Tibial nerve (tissue), 4 donors: ENCODE measurements around the gene THAP11. TPM values are rescaled to one million over a fixed set of nuclear protein-coding genes. Genes with fewer than 3 reads are reported as not detected.
"Not testable (repeated sequence)": the region's sequence is repeated elsewhere in the genome, so short reads cannot be mapped to it uniquely, and the experiment has no call there.

Experiments used
- DNase-seq, 2 donors: peaks; one replicate each; pipeline ENCODE4 v3.0.0-alpha.2; 2019; ENCODE audit warnings: low spot score in 2 of 2
- H3K27ac ChIP-seq, 4 donors: fragments of 200-600 bp; sonication (generic) in 3 of 4; one replicate each; pipeline ENCODE4 v1.5.1; 2017 to 2019; ENCODE audit warnings: mild to moderate bottlenecking in 1 of 4
- H3K27me3 ChIP-seq, 2 donors: fragments of 200-600 bp; sonication (generic) in 1 of 2; one replicate each; pipeline versions ENCODE4 v1.5.1 to v1.6.0; 2017 to 2019
- H3K36me3 ChIP-seq, 3 donors: fragments of 200-600 bp; sonication (generic); one replicate each; pipeline ENCODE4 v1.5.1; 2018 to 2019
- H3K4me1 ChIP-seq, 4 donors: fragments of 200-600 bp; sonication (generic) in 3 of 4; one replicate each; pipeline ENCODE4 v1.5.1; 2017 to 2019
- H3K4me3 ChIP-seq, 4 donors: fragments of 200-600 bp; sonication (generic) in 3 of 4; one replicate each; pipeline ENCODE4 v1.5.1; 2017 to 2019; ENCODE audit warnings: mild to moderate bottlenecking in 1 of 4, moderate library complexity in 1 of 4
- H3K9me3 ChIP-seq, 4 donors: fragments of 200-600 bp; sonication (generic) in 3 of 4; one replicate each; pipeline ENCODE4 v1.5.1; 2017 to 2019
- CTCF ChIP-seq, 5 experiments: fragments of 200-600 bp in 3 of 5; fragments of 450-650 bp in 2 of 5; sonication (generic) in 3 of 5; IDR thresholded peaks; one replicate each; pipeline ENCODE4 v1.5.1; 2016 to 2019; ENCODE audit warnings: antibody characterized with exemption in 5 of 5, mild to moderate bottlenecking in 3 of 5, moderate library complexity in 2 of 5
- EP300 ChIP-seq, 2 donors: sonication (generic); formaldehyde crosslinking; IDR thresholded peaks; one replicate each; pipeline ENCODE4 v1.6.1; 2017; ENCODE audit warnings: antibody characterized with exemption in 2 of 2, mild to moderate bottlenecking in 1 of 2
- POLR2A ChIP-seq, 2 donors: fragments of 450-650 bp; IDR thresholded peaks; one replicate each; pipeline ENCODE4 v1.6.1; 2017; ENCODE audit warnings: antibody characterized with exemption in 2 of 2, mild to moderate bottlenecking in 2 of 2, moderate library complexity in 2 of 2
- WGBS, 2 donors: methylation state at CpG; one replicate each; pipeline ENCODE4 v1.1.5; 2018; 5-methylcytosine and 5-hydroxymethylcytosine counted together
- total RNA-seq, 4 donors: library from RNA; depleted of rRNA; stranded (reverse); fragments of >200 nt; gene quantifications; one replicate each; pipeline ENCODE4 v1.1.0, GENCODE V29; 2016

The THAP11 gene
- total RNA-seq, 4 donors from 2014 or later = 47.1 to 74.3 (median 60.9) TPM

- Histone ChIP-seq H3K9me3 (no peaks in the 10 kb centered on the region), H3K27me3 (no peaks in the 10 kb centered on the region), H3K4me1 (no peaks in the 10 kb centered on the region), H3K27ac (no peak overlapping the region), H3K4me3 (no peak overlapping the region), H3K36me3 (peaks cover 0 to 62% (median 4%) of the 10 kb centered on the region in 3 donors)
- DNase-seq = no peak
- WGBS, 2 donors = 85 to 89% methylated on average over 12 to 13 of the region's 14 CpGs
- no peak for TF ChIP-seq CTCF (IDR thresholded peaks at IDR 0.05)
- no peak for TF ChIP-seq EP300 (IDR thresholded peaks at IDR 0.05)
- TF ChIP-seq POLR2A (IDR thresholded peaks at IDR 0.05) = no peak
Observed at GRCh38 chr16:67825906-67826305, 16.2 kb upstream of the THAP11 start.

GRCh38 chr16:67828651-67829050 lies 13.5 kb upstream of the THAP11 start:
- 89 to 93% methylated on average over 4 of the region's 4 CpGs for WGBS, 2 donors
- no peaks in the 10 kb centered on the region for H3K9me3 ChIP-seq
- peaks cover 0 to 19% (median 5%) of the 10 kb centered on the region in 4 donors for H3K4me1 ChIP-seq
- no peak for DNase-seq
- TF ChIP-seq CTCF (IDR thresholded peaks at IDR 0.05) (no peak), EP300 (IDR thresholded peaks at IDR 0.05) (no peak), POLR2A (IDR thresholded peaks at IDR 0.05) (no peak)
- H3K4me3 ChIP-seq = no peak overlapping the region
- H3K36me3 ChIP-seq = peaks cover 0 to 78% (median 4%) of the 10 kb centered on the region in 3 donors
- H3K27me3 ChIP-seq = no peaks in the 10 kb centered on the region
- no peak overlapping the region for H3K27ac ChIP-seq

GRCh38 chr16:67833030-67833414 lies 9.1 kb upstream of the THAP11 start:
- Histone ChIP-seq H3K27me3 (no peaks in the 10 kb centered on the region), H3K27ac (peak overlapping the region in 3 of 4 donors; percentile 79 to 86 (median 80)), H3K36me3 (peaks cover 0 to 45% (median 4%) of the 10 kb centered on the region in 3 donors), H3K4me1 (peaks cover 0 to 25% (median 9%) of the 10 kb centered on the region in 4 donors), H3K9me3 (no peaks in the 10 kb centered on the region), H3K4me3 (peak overlapping the region; percentile 69 to 88 (median 82))
- no peak for DNase-seq
- WGBS, 2 donors = 0 to 7% methylated on average over 3 of the region's 3 CpGs
- TF ChIP-seq EP300 (IDR thresholded peaks at IDR 0.05) = no peak
- TF ChIP-seq POLR2A (IDR thresholded peaks at IDR 0.05) = no peak
- TF ChIP-seq CTCF (IDR thresholded peaks at IDR 0.05) = no peak

GRCh38 chr16:67833415-67834241 lies 8.5 kb upstream of the THAP11 start:
- H3K36me3 ChIP-seq = peaks cover 0 to 39% (median 4%) of the 10 kb centered on the region in 3 donors
- peak; percentile 90 to 96 for DNase-seq
- no peaks in the 10 kb centered on the region for H3K9me3 ChIP-seq
- TF ChIP-seq CTCF (IDR thresholded peaks at IDR 0.05) (no peak), EP300 (IDR thresholded peaks at IDR 0.05) (peak; percentile 33 to 72), POLR2A (IDR thresholded peaks at IDR 0.05) (peak; percentile 17 to 69)
- peak overlapping the region in 3 of 4 donors; percentile 79 to 86 (median 80) for H3K27ac ChIP-seq
- WGBS, 2 donors = 0 to 1% methylated on average over 41 to 46 of the region's 49 CpGs
- peak overlapping the region; percentile 69 to 88 (median 82) for H3K4me3 ChIP-seq
- peaks cover 0 to 25% (median 9%) of the 10 kb centered on the region in 4 donors for H3K4me1 ChIP-seq
- no peaks in the 10 kb centered on the region for H3K27me3 ChIP-seq

- H3K4me1 ChIP-seq = peaks cover 0 to 25% (median 9%) of the 10 kb centered on the region in 4 donors
- H3K4me3 ChIP-seq = peak overlapping the region; percentile 69 to 88 (median 82)
- no peak for DNase-seq
- TF ChIP-seq CTCF (IDR thresholded peaks at IDR 0.05) (no peak), POLR2A (IDR thresholded peaks at IDR 0.05) (no peak), EP300 (IDR thresholded peaks at IDR 0.05) (no peak)
- WGBS, 2 donors = 68 to 81% methylated on average over 10 of the region's 10 CpGs
- H3K9me3 ChIP-seq = no peaks in the 10 kb centered on the region
- H3K27ac ChIP-seq = peak overlapping the region in 3 of 4 donors; percentile 26 to 86 (median 80)
- no peaks in the 10 kb centered on the region for H3K27me3 ChIP-seq
- H3K36me3 ChIP-seq = peaks cover 0 to 33% (median 4%) of the 10 kb centered on the region in 3 donors
Observed at GRCh38 chr16:67834242-67834614, 7.9 kb upstream of the THAP11 start.

GRCh38 chr16:67837190-67837589 lies 4.9 kb upstream of the THAP11 start:
- H3K4me3 ChIP-seq, H3K9me3 ChIP-seq, H3K27me3 ChIP-seq, DNase-seq, H3K36me3 ChIP-seq, H3K27ac ChIP-seq: not testable (repeated sequence)
- WGBS, 2 donors = 91 to 98% methylated on average over 10 of the region's 10 CpGs
- peaks cover 0 to 23% (median 12%) of the 10 kb centered on the region in 4 donors for H3K4me1 ChIP-seq
